HG03025 (cell line): ENCODE results near the gene TIGIT.
A peak's percentile ranks its signal among the peaks of the same experiment; 100 is the strongest.
"Not testable (repeated sequence)": the region's sequence is repeated elsewhere in the genome, so short reads cannot be mapped to it uniquely, and the experiment has no call there.

ENCODE experiments used
- ATAC-seq: cut with Tn5 transposase; IDR thresholded peaks from one replicate; pipeline ENCODE4 v1.9.1; 2021; ENCODE audit warnings: mild to moderate bottlenecking, moderate library complexity; ENCODE audit not compliant: unreplicated experiment, low FRiP score

TIGIT gene

DNA sequence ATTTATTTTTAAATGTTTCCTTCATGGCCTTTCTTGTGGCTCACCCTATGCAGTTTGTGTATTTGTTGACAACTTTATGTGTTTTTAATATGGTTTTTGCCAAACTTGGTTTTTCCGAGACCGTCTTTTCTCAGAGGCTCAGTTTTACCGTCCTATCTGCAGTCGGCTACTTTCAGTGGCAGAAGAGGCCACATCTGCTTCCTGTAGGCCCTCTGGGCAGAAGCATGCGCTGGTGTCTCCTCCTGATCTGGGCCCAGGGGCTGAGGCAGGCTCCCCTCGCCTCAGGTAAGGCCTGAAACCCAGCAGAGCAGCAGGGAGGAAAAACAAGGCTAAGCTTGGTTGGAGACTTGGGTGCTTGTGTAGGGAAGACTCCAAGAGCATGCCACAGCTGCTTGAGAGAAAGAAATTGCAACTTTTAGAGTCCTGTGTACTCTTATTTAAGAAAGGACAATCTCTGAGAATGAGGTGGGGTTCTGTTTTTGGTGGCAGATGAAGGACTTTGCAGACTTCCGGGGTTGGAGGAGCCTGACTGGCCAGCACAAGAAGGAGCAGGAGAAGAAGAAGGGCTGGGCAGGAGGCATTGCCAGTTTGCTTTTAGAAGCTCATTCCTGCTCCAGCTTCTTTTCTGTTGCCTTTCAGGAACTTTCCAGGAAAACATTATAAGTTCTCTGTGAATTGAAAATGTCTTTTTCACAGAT is at the start of gene TIGIT:
TIGIT (plus strand) TSS at position 191 of the 698 bp plus-strand sequence; CDS start at position 225, 34 bp downstream.
- ATAC-seq, result no peak

GRCh38 chr3:114252954-114253353 is 40.9 kb upstream of the TIGIT start:
- no peak for ATAC-seq

- ATAC-seq, result no peak
These were observed 40.3 kb upstream of the TIGIT start for GRCh38 chr3:114253505-114253904.

GRCh38 chr3:114259566-114259965 is 34.3 kb upstream of the TIGIT start:
- no peak for ATAC-seq

DNA sequence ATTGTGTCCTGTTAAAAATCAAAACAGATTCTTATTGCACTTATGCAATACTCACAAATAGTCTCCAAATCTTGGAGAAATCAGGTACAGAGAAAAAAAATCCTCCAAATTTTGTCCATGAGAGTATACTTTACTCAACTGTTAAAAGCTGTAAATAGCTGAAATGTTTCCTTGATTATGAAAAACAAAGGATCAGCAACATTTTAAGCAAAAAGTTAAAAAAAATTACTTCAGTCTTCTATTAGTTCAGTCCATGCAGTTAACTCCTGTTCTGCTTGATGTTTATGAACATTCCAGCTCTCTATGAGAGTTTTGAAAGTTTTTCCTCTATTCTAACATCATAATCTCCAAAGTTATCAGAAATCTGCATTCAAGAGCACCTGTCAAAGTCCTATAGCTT is 33.7 kb upstream of the TIGIT start:
- no peak for ATAC-seq

DNA sequence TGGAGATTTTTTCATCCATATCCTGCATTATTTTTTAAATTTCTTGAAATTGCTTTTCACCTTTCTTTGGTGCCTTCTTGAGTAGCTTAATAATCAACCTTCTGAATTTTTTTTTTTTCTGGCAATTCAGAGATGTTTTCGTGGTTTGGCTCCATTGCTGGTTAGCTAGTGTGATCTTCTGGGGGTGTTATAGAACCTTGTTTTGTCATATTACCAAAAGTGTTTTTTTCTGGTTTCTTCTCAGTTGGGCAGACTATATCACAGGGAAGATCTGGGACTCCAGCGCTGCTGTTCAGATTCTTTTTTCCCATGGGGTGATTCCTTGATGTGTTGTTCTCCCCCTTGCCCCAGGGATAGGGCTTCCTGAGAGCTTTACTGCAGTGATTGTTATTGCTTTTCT is 23.8 kb upstream of the TIGIT start:
- no peak for ATAC-seq

GRCh38 chr3:114272271-114272670 is 21.6 kb upstream of the TIGIT start:
- ATAC-seq, result no peak

- no peak for ATAC-seq
These were observed 18.9 kb upstream of the TIGIT start for GRCh38 chr3:114274929-114275328.

- ATAC-seq, result not testable (repeated sequence)
These were observed 17.0 kb upstream of the TIGIT start for GRCh38 chr3:114276856-114277255.

DNA sequence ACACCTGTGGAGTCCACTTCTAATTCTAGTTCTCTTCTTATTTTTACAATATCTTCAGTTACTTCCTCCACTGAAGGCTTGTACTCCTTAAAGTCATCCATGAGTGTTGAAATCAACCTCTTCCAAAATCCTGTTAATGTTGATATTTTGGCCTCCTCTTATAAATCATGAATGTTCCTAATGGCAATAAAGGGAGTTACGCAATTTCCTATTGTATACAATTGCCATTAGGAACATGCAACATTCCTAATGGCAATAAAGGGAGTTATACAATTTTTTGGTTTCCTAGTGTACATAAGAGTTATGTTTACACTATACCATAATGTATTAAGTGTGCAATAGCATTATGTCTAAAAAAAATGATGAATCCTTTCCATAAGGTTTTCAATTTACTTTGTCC is 9.2 kb upstream of the TIGIT start:
- no peak for ATAC-seq

GRCh38 chr3:114285648-114286230 is 8.1 kb upstream of the TIGIT start:
- ATAC-seq, result no peak

GRCh38 chr3:114286266-114286665 is 7.6 kb upstream of the TIGIT start:
- ATAC-seq, result no peak

- peak; percentile 91 for ATAC-seq
These were observed 2.6 kb upstream of the TIGIT start for GRCh38 chr3:114290911-114291901.

GRCh38 chr3:114294940-114295480 is 1.2 kb downstream of the TIGIT start:
- no peak for ATAC-seq

- no peak for ATAC-seq
These were observed 2.1 kb downstream of the TIGIT start for GRCh38 chr3:114295946-114296345.

DNA sequence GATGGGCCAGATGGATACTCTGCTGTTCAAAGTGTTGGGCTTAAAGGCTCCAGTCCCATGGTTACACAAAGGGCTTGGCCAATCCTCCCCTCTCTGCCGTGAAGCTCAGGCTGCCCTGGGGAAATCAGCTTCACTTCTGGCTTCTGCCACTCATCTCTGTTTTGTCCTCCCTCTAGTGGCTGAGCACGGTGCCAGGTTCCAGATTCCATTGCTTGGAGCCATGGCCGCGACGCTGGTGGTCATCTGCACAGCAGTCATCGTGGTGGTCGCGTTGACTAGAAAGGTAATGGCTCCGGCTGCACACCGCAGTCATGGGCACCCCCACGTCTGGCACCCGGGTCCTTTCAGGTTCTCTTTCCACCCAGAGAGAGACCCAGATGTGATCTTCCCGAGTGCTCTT is 5.6 kb downstream of the TIGIT start:
- ATAC-seq, result no peak

GRCh38 chr3:114299941-114300624 is 6.3 kb downstream of the TIGIT start:
- no peak for ATAC-seq

DNA sequence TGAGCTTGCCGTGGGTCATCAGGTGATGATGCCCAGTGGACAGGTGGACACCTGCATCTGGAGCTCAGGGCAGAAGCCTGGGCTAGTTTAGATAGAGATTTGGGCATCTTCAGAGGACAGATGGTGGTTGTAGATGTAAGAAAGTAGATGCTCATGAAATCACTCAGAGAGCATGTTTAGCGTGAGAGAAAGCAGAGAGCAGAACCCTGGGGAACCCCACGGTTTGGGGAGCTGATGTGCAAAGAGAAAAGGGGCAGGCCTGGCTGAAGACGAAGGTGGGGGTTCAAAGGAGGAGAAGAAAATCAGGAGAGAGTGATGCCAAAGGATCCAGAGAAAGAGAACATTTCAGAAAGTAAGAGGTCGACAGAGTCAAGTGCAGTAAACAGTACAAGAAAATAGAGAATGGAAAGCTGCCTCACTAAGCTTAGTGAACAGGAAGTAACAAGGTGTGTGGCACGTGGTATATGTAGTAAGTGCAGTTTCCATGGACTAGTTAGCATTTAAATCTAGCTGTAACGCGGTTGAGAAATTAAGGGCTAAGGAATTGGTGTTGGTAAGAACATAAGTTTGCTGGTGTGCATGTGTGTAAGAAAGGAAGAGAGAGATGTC is 13.5 kb downstream of the TIGIT start:
- peak; percentile 81 for ATAC-seq

DNA sequence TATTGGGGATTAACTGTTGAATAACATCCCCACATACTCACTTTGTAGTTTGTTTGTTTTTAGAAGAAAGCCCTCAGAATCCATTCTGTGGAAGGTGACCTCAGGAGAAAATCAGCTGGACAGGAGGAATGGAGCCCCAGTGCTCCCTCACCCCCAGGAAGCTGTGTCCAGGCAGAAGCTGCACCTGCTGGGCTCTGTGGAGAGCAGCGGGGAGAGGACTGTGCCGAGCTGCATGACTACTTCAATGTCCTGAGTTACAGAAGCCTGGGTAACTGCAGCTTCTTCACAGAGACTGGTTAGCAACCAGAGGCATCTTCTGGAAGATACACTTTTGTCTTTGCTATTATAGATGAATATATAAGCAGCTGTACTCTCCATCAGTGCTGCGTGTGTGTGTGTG is 14.0 kb downstream of the TIGIT start:
- no peak for ATAC-seq

DNA sequence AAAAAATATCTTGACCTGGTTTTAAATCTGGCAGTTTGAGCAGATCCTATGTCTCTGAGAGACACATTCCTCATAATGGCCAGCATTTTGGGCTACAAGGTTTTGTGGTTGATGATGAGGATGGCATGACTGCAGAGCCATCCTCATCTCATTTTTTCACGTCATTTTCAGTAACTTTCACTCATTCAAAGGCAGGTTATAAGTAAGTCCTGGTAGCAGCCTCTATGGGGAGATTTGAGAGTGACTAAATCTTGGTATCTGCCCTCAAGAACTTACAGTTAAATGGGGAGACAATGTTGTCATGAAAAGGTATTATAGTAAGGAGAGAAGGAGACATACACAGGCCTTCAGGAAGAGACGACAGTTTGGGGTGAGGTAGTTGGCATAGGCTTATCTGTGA is 14.5 kb downstream of the TIGIT start:
- ATAC-seq, result no peak
